Subcutaneous adipose tissue (tissue), 4 donors: ENCODE data around the gene LIN7A. TPM values are rescaled to one million over a fixed set of nuclear protein-coding genes. Genes with fewer than 3 reads are reported as not detected.

Source experiments
- total RNA-seq, 4 donors: library from RNA; depleted of rRNA; stranded (reverse); fragments of >200 nt; gene quantifications; one replicate each; pipeline ENCODE4 v1.1.0, GENCODE V29; 2016
- TF ChIP-seq, protein P1 (sequence below): fragments of 450-650 bp; IDR thresholded peaks from one replicate; pipeline ENCODE4 v1.5.1; 2016; ENCODE audit warnings: low read depth, mild to moderate bottlenecking, control low read depth, antibody characterized with exemption, moderate library complexity

Gene LIN7A
- total RNA-seq, 4 donors from 2014 or later: 11.1 to 14.4 (median 12.5) TPM

- TF ChIP-seq, protein P1, sequence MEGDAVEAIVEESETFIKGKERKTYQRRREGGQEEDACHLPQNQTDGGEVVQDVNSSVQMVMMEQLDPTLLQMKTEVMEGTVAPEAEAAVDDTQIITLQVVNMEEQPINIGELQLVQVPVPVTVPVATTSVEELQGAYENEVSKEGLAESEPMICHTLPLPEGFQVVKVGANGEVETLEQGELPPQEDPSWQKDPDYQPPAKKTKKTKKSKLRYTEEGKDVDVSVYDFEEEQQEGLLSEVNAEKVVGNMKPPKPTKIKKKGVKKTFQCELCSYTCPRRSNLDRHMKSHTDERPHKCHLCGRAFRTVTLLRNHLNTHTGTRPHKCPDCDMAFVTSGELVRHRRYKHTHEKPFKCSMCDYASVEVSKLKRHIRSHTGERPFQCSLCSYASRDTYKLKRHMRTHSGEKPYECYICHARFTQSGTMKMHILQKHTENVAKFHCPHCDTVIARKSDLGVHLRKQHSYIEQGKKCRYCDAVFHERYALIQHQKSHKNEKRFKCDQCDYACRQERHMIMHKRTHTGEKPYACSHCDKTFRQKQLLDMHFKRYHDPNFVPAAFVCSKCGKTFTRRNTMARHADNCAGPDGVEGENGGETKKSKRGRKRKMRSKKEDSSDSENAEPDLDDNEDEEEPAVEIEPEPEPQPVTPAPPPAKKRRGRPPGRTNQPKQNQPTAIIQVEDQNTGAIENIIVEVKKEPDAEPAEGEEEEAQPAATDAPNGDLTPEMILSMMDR: no peak
These were observed 68.5 kb downstream of the LIN7A start for GRCh38 chr12:80869264-80869663.

DNA sequence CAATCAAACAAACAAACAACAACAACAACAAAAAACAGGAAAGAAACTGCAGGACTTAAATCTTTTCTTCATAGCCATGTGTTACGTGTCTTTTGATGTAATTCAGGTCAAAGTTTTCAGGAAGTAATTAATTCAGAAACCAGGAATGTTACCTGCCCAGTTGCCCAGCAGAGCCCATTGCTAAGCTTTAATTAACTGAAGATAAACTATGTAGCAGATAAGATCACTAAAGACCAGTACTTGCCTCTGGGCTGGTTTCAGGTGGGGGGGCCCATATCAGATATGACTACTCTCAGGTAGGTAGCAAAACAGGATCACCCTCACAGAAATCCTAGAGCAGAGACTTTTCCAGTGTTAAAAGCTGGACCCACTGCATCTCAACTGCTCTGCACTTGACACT, 69.2 kb downstream of the LIN7A start:
- TF ChIP-seq, protein P1: no peak

DNA sequence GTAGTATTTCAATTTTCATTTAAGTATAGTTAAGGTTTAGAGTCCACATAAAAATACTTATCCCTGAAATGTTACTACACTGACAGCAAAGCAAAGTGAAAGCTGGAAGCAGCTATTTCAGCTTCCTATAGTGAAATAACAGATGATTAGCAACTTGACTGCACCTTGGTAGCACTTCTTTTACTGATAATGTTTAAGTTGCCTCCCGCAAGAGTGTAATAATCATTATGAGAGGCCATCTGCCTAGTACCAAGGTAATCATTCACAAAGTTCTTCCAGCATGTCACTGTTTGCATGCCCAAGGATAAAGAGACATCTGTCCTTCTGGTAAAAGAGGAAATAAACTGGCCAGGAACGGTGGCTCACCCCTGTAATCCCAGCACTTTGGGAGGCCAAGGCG, 69.8 kb downstream of the LIN7A start:
- TF ChIP-seq, protein P1: no peak

GRCh38 chr12:80864046-80864735, 73.5 kb downstream of the LIN7A start:
- TF ChIP-seq, protein P1: no peak

GRCh38 chr12:80862531-80862930, 75.2 kb downstream of the LIN7A start:
- TF ChIP-seq, protein P1: no peak

- TF ChIP-seq, protein P1: no peak
These were observed 75.9 kb downstream of the LIN7A start for GRCh38 chr12:80861641-80862378.

DNA sequence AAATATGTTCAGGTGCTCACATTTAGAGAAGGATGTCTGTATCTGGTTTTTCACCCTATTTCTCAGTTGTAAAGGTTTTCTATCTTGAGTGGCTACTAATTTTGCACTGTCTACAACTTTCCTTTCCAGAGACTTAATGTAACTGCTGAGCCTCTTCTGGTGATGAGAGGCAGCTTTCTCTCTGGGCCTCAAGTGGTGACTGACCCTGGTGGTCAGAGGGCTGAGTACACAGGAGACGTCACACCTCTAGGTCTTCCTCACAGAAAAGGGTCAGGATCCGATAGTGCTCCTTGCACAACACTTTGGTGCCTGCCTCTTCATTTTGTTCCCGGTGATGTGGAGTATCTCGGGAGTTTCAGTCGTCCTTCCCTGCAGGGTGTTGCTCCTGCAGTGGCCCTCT, 76.8 kb downstream of the LIN7A start:
- TF ChIP-seq, protein P1: no peak
